Measurements from ENCODE around the gene GTF2F1.
A peak's percentile ranks its signal among the peaks of the same experiment; 100 is the strongest.
"Not testable (repeated sequence)": the region's sequence is repeated elsewhere in the genome, so short reads cannot be mapped to it uniquely, and the experiment has no call there.

The GTF2F1 gene

GRCh38 chr19:6393074-6393982 lies at the start of gene GTF2F1:
Gene GTF2F1 (minus strand): TSS chr19:6393164. CDS start chr19:6392995, 169 bp downstream.
- DNase-seq, result peak; percentile 89 to 91

- DNase-seq, result no peak
Observed at GRCh38 chr19:6442087-6442688, 49.2 kb upstream of the GTF2F1 start.

GRCh38 chr19:6440905-6441304 lies 47.9 kb upstream of the GTF2F1 start:
- DNase-seq, result no peak

- DNase-seq, result no peak
Observed at GRCh38 chr19:6439743-6440142, 46.8 kb upstream of the GTF2F1 start.

GRCh38 chr19:6433663-6434062 lies 40.7 kb upstream of the GTF2F1 start, which contains the start of gene SLC25A41:
Gene SLC25A41 (minus strand): TSS chr19:6433763. CDS start chr19:6433693, 70 bp downstream.
- DNase-seq, result no peak

GRCh38 chr19:6433165-6433564 lies 40.2 kb upstream of the GTF2F1 start:
- DNase-seq, result no peak

- DNase-seq, result no peak
Observed at GRCh38 chr19:6431891-6432290, 38.9 kb upstream of the GTF2F1 start.

- DNase-seq, result no peak
Observed at GRCh38 chr19:6429419-6430221, 36.7 kb upstream of the GTF2F1 start.

- not testable (repeated sequence) for DNase-seq
Observed at GRCh38 chr19:6428692-6429418, 35.9 kb upstream of the GTF2F1 start.

- DNase-seq, result no peak
Observed at GRCh38 chr19:6427131-6427530, 34.2 kb upstream of the GTF2F1 start.

- peak; percentile 16 to 33 for DNase-seq
Observed at GRCh38 chr19:6425732-6426620, 33.0 kb upstream of the GTF2F1 start.

- peak; percentile 100 for DNase-seq
Observed at GRCh38 chr19:6424939-6425731, 32.2 kb upstream of the GTF2F1 start.

- no peak for DNase-seq
Observed at GRCh38 chr19:6424195-6424938, 31.4 kb upstream of the GTF2F1 start, which contains the start of gene KHSRP. Gene KHSRP (minus strand): TSS chr19:6424811. CDS start chr19:6424701, 110 bp downstream.

GRCh38 chr19:6423499-6424194 lies 30.7 kb upstream of the GTF2F1 start:
- peak; percentile 29 to 40 for DNase-seq

- DNase-seq, result no peak
Observed at GRCh38 chr19:6421075-6422014, 28.4 kb upstream of the GTF2F1 start.

- no peak for DNase-seq
Observed at GRCh38 chr19:6418562-6418932, 25.6 kb upstream of the GTF2F1 start.

GRCh38 chr19:6417713-6418561 lies 25.0 kb upstream of the GTF2F1 start:
- no peak for DNase-seq

Data from Kasumi-1 (cell line).